Peyer's patch (tissue), 4 donors: ENCODE results near the gene METTL21A.

Experiments
- CTCF ChIP-seq, 6 experiments: fragments of 450-650 bp in 4 of 6; fragments of 200-600 bp in 2 of 6; sonication (generic) in 1 of 6; IDR thresholded peaks; one replicate each; pipeline ENCODE4 v1.5.1; 2017 to 2019; ENCODE audit warnings: antibody characterized with exemption in 6 of 6, mild to moderate bottlenecking in 3 of 6, moderate library complexity in 1 of 6
- POLR2A ChIP-seq, 2 donors: fragments of 450-650 bp; IDR thresholded peaks; one replicate each; pipeline ENCODE4 v1.5.1; 2017; ENCODE audit warnings: antibody characterized with exemption in 2 of 2, mild to moderate bottlenecking in 2 of 2, moderate library complexity in 2 of 2

DNA sequence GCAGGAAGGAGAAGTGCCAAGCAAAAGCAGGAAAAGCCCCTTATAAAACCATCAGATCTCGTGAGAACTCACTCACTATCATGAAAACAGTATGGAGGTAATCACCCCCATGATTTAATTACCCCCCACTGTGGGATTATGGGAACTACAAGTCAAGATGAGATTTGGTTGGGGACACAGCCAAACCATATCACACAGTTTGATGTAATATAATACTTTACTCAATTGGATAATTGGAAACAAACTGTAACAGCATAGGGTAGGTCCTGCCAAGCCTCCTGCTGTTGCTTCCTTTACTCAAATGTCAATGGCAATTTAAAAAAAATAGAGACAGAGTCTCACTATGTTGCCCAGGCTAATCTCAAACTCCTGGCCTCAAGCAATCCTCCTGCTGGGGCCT is 15.5 kb upstream of the METTL21A start:
- TF ChIP-seq CTCF (IDR thresholded peaks at IDR 0.05) (no peak), POLR2A (IDR thresholded peaks at IDR 0.05) (no peak)
